ENCODE measurements around the gene IL5.

- no peak for TF ChIP-seq CTCF (IDR thresholded peaks at IDR 0.05; ENCODE audit: extremely low read depth in 1 of 2, insufficient read depth in 1 of 2, low read depth in 1 of 2, low read length in 2 of 2)
- TF ChIP-seq POLR2A (IDR thresholded peaks at IDR 0.05; ENCODE audit: low read depth, low read length), result no peak
- no peak for TF ChIP-seq EZH2 (IDR thresholded peaks at IDR 0.05; ENCODE audit: borderline replicate concordance, low read depth, low read length, severe bottlenecking)
- TF ChIP-seq, protein P1, sequence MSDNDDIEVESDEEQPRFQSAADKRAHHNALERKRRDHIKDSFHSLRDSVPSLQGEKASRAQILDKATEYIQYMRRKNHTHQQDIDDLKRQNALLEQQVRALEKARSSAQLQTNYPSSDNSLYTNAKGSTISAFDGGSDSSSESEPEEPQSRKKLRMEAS (IDR thresholded peaks at IDR 0.05; ENCODE audit: insufficient read depth, insufficient read length), result no peak
- no peak for TF ChIP-seq POLR2AphosphoS5 (IDR thresholded peaks at IDR 0.05; ENCODE audit: insufficient read depth, low read depth, low read length)
Observed at GRCh38 chr5:132566657-132567056, 23.3 kb upstream of the IL5 start.

Data from endothelial cell of umbilical vein (primary cell).